BJ (cell line): ENCODE measurements around the gene NUP160. TPM values are rescaled to one million over a fixed set of nuclear protein-coding genes. Genes with fewer than 3 reads are reported as not detected.
"Not testable (repeated sequence)": the region's sequence is repeated elsewhere in the genome, so short reads cannot be mapped to it uniquely, and the experiment has no call there.

Experiments used
- CTCF ChIA-PET: fragments of 350-600 bp; formaldehyde crosslinking; extraction: SDS; loops from one replicate; lab custom pipeline; 2021; ENCODE audit warnings: antibody characterized with exemption, inconsistent platforms; lab: Yijun Ruan, JAX
- POLR2A ChIA-PET: fragments of 300-600 bp; sonication (Branson Sonifier 250); formaldehyde crosslinking; extraction: SDS; loops from one replicate; lab custom pipeline; 2021; ENCODE audit warnings: antibody characterized with exemption; lab: Charles Lee
- DNase-seq: peaks from one replicate; pipeline ENCODE4 v3.0.0-alpha.2; 2011; ENCODE audit warnings: low read depth
- H3K27me3 ChIP-seq: 2 replicates; pipeline ENCODE4 v1.6.0; 2011; ENCODE audit warnings: low read length; ENCODE audit not compliant: control insufficient read depth, insufficient read depth
- H3K36me3 ChIP-seq: 2 replicates; pipeline ENCODE4 v1.5.1; 2011; ENCODE audit warnings: low read length; ENCODE audit not compliant: control insufficient read depth, insufficient read depth
- H3K4me3 ChIP-seq: 2 replicates; pipeline ENCODE4 v1.5.1; 2011; ENCODE audit warnings: low read depth, mild to moderate bottlenecking, control low read depth, low read length
- CTCF ChIP-seq: IDR thresholded peaks from 2 replicates; pipeline ENCODE4 v1.5.1; 2011; ENCODE audit warnings: low read depth, mild to moderate bottlenecking, control low read depth, inconsistent platforms, low read length, moderate library complexity; ENCODE audit not compliant: insufficient read depth
- polyA plus RNA-seq: library from polyadenylated mRNA; depleted of rRNA; stranded (reverse); fragments of >200 nt; gene quantifications from 2 replicates; pipeline ENCODE4 v1.2.3, GENCODE V29; 2011

NUP160 gene
- polyA plus RNA-seq, 1 experiment, result 13.4 TPM

- no peak for DNase-seq
- no peaks in the 10 kb centered on the region for H3K36me3 ChIP-seq
- H3K4me3 ChIP-seq, result no peak overlapping the region
- CTCF ChIA-PET, result interaction anchor here (1.3 to 1.8 kb wide), 2 partner anchors 12 to 42 kb away, joined by 3 read pairs; no protein-coding TSS in a partner anchor
- POLR2A ChIA-PET, result no interaction called here
- no peak for TF ChIP-seq CTCF
- no peaks in the 10 kb centered on the region for H3K27me3 ChIP-seq
Observed at GRCh38 chr11:47891886-47892285, 43.7 kb upstream of the NUP160 start.

GRCh38 chr11:47889714-47890441 lies 41.7 kb upstream of the NUP160 start:
- no peak for TF ChIP-seq CTCF
- Histone ChIP-seq H3K27me3 (no peaks in the 10 kb centered on the region), H3K36me3 (no peaks in the 10 kb centered on the region), H3K4me3 (no peak overlapping the region)
- ChIA-PET CTCF (interaction anchor here (1.2 kb wide), 1 partner anchor 25 kb away, joined by 5 read pairs; no protein-coding TSS in a partner anchor), POLR2A (interaction anchor here (0.6 kb wide), 1 partner anchor 229 kb away, joined by 3 read pairs; no protein-coding TSS in a partner anchor)
- no peak for DNase-seq

GRCh38 chr11:47887910-47888569 lies 39.9 kb upstream of the NUP160 start:
- POLR2A ChIA-PET, result no interaction called here

GRCh38 chr11:47886096-47886495 lies 37.9 kb upstream of the NUP160 start:
- TF ChIP-seq CTCF, result no peak
- H3K4me3 ChIP-seq, result no peak overlapping the region
- H3K27me3 ChIP-seq, result no peaks in the 10 kb centered on the region
- ChIA-PET POLR2A (no interaction called here), CTCF (interaction anchor here (1.8 kb wide), 1 partner anchor 223 kb away, joined by 4 read pairs; no protein-coding TSS in a partner anchor)
- H3K36me3 ChIP-seq, result no peaks in the 10 kb centered on the region
- no peak for DNase-seq

More at GRCh38 chr11:47887910-47888569, 39.9 kb upstream of the NUP160 start:
- no peak for DNase-seq
- Histone ChIP-seq H3K36me3 (no peaks in the 10 kb centered on the region), H3K27me3 (no peaks in the 10 kb centered on the region), H3K4me3 (no peak overlapping the region)
- TF ChIP-seq CTCF, result no peak
- CTCF ChIA-PET, result interaction anchor here (1.2 kb wide), 1 partner anchor 9 kb away, joined by 5 read pairs; no protein-coding TSS in a partner anchor

GRCh38 chr11:47882437-47882836 lies 34.3 kb upstream of the NUP160 start:
- H3K36me3 ChIP-seq, POLR2A ChIA-PET, DNase-seq, H3K27me3 ChIP-seq, H3K4me3 ChIP-seq, CTCF ChIA-PET: not testable (repeated sequence)
